GM18505 (cell line): Measurements from ENCODE around the gene MICAL2.
A peak's percentile ranks its signal among the peaks of the same experiment; 100 is the strongest.

Experiments
- ATAC-seq: cut with Tn5 transposase; IDR thresholded peaks from one replicate; pipeline ENCODE4 v1.9.1; 2021; ENCODE audit not compliant: unreplicated experiment
- POLR2A ChIP-seq: IDR thresholded peaks from 4 replicates; pipeline ENCODE4 v1.6.1; 2011; ENCODE audit warnings: borderline replicate concordance; ENCODE audit not compliant: insufficient read depth, insufficient read length; ENCODE audit errors: extremely low read depth

MICAL2 gene

GRCh38 chr11:12166299-12167060, 56.1 kb downstream of the MICAL2 start:
- ATAC-seq, result no peak
- no peak for TF ChIP-seq POLR2A

GRCh38 chr11:12167061-12168000, 56.9 kb downstream of the MICAL2 start:
- no peak for TF ChIP-seq POLR2A
- ATAC-seq, result no peak

GRCh38 chr11:12168114-12168513, 57.7 kb downstream of the MICAL2 start:
- ATAC-seq, result no peak
- TF ChIP-seq POLR2A, result no peak

- ATAC-seq, result no peak
- TF ChIP-seq POLR2A, result no peak
These were observed 59.4 kb downstream of the MICAL2 start for GRCh38 chr11:12169822-12170221.

DNA sequence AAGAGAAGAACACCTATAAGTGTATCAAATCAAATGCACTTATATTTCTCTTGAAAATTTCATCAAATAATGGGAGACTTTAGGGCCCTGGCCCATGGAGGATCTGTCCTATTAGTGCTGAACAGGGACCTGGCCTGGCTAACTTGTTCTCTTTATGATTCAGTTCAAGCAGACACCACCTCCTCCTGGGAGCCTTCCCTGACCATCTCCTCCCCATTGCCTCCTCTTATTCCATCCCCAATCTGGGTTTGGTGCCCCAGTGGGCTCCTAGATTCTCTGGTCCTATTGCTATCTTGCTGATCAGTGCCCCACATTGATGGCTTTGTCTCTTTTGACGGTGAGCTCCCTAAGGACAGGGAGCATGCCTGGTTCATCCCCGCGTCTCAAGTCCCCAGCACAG, 60.1 kb downstream of the MICAL2 start:
- TF ChIP-seq POLR2A, result no peak
- ATAC-seq, result no peak

GRCh38 chr11:12170984-12171383, 60.6 kb downstream of the MICAL2 start:
- no peak for ATAC-seq
- TF ChIP-seq POLR2A, result no peak

DNA sequence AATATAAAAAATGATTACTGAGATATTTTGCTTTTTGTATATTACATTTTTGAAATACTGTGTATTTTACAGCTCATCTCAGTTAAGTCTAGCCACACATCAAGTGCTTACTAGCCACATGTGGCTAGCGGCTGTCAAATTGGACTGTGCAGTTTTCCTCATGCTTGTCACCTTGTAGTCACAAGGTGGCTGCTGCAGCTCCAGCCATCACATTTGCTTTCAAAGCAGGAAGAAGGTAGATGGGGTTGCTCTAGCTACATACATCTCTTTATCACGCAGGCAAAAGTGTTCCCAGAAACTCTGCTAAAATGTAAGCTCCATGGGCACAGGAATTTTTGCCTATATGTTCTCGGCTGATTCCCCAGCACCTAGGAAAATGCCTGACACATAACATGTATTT, 61.5 kb downstream of the MICAL2 start:
- no peak for TF ChIP-seq POLR2A
- ATAC-seq, result no peak

GRCh38 chr11:12172493-12173013, 62.2 kb downstream of the MICAL2 start:
- ATAC-seq, result no peak
- TF ChIP-seq POLR2A, result no peak

DNA sequence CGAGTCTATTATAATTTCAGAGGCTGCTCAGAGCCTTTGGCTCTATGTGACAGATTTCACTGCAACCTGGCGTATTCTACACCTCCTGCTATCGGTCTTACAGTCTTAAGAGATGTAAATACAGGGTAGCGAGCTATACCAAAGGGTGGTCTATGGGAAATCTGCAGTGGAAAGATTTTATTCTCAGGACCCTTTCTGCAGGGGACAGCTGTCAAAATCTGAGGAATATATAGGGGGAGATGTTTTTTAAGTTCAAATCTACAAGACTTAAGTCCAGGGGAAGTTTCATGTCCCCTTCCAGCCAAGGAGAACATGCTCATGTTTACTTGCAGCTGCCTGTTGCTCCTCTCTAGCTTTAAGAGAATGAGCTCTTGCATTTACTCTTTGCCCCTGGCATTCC, 62.7 kb downstream of the MICAL2 start:
- no peak for ATAC-seq
- TF ChIP-seq POLR2A, result no peak

DNA sequence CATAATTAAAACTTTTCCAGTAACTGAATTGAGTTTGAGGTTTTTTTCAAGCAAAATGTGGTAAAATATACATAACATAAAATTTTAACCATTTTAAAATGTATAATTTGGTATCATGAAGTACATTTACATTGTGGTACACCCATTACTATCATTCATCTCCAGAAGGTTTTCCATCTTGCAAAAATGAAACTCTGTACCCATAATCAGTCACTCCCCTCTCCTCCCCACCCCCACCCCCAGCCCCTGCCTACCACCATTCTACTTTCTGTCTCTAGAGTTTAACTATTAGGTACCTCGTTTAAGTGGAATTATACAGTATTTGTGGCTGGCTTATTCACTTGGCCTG, 63.7 kb downstream of the MICAL2 start:
- ATAC-seq, result peak; percentile 32
- TF ChIP-seq POLR2A, result no peak

- peak; percentile 87 for ATAC-seq
- TF ChIP-seq POLR2A, result no peak
These were observed 64.2 kb downstream of the MICAL2 start for GRCh38 chr11:12174477-12175143.

DNA sequence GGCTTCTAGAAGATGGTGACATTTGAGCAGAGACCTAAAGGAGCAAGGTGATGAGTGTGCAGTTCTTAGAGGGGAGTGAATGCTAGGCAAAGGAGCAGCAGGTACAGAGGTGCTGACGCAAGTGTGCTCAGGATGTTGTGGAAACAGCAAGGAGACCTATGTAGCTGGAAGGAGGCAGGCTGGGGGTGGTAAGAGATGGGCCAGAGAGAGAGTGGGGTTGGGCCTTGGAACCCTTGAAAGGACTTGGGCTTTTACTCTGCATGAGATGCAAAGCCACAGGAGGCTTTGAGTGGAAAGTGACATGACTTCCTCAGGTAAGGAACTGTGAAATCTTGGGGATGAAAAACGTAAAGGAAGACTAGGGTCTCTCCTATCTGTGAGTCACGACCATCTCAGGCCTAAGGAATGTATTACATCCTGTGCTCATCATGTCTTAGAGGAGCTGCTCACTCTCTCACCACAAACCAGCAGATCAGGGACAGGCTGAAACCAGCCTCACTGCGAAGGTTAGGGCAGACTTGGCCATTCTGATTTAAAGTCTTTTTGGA, 65.4 kb downstream of the MICAL2 start:
- no peak for TF ChIP-seq POLR2A
- ATAC-seq, result no peak

GRCh38 chr11:12176410-12176809, 66.0 kb downstream of the MICAL2 start:
- ATAC-seq, result no peak
- TF ChIP-seq POLR2A, result no peak
